Astrocyte of the spinal cord (primary cell): ENCODE results near the gene SNX25.

Experiments used
- DNase-seq: peaks from one replicate; pipeline ENCODE4 v3.0.0; 2011; ENCODE audit warnings: low read depth, low spot score
- H3K4me3 ChIP-seq: 2 replicates; pipeline ENCODE4 v1.5.1; 2011; ENCODE audit warnings: low read depth, mild to moderate bottlenecking, low read length, moderate library complexity
- CTCF ChIP-seq: IDR thresholded peaks from 2 replicates; pipeline ENCODE4 v1.5.1; 2012; ENCODE audit warnings: low read depth, mild to moderate bottlenecking, low read length, inconsistent platforms
- in situ Hi-C: cut with HindIII; loops from 2 replicates; pipeline ENCODE4 v1.10.0; 2017; ENCODE audit warnings: low sequenced_read_pairs

SNX25 gene

GRCh38 chr4:185379326-185380295 lies 170.2 kb downstream of the SNX25 start:
- no peak for DNase-seq
- in situ Hi-C loops: no loop called here
- no peak for TF ChIP-seq CTCF
- H3K4me3 ChIP-seq: no peak overlapping the region

GRCh38 chr4:185380320-185380719 lies 170.9 kb downstream of the SNX25 start:
- in situ Hi-C loops: no loop called here
- DNase-seq: no peak
- no peak overlapping the region for H3K4me3 ChIP-seq
- TF ChIP-seq CTCF: no peak

- DNase-seq: no peak
- no peak overlapping the region for H3K4me3 ChIP-seq
- no peak for TF ChIP-seq CTCF
- in situ Hi-C loops: no loop called here
These were observed 172.1 kb downstream of the SNX25 start for GRCh38 chr4:185381288-185382196.

GRCh38 chr4:185382754-185383153 lies 173.4 kb downstream of the SNX25 start:
- in situ Hi-C loops: no loop called here
- H3K4me3 ChIP-seq: no peak overlapping the region
- DNase-seq: no peak
- TF ChIP-seq CTCF: no peak

GRCh38 chr4:185383451-185383850 lies 174.1 kb downstream of the SNX25 start:
- no peak overlapping the region for H3K4me3 ChIP-seq
- DNase-seq: no peak
- in situ Hi-C loops: no loop called here
- TF ChIP-seq CTCF: no peak

- in situ Hi-C loops: no loop called here
- no peak for DNase-seq
- no peak for TF ChIP-seq CTCF
- H3K4me3 ChIP-seq: no peak overlapping the region
These were observed 174.7 kb downstream of the SNX25 start for GRCh38 chr4:185384061-185384460.
